Heart left ventricle (tissue), 16 donors: ENCODE data around the gene VDAC2. TPM values are rescaled to one million over a fixed set of nuclear protein-coding genes. Genes with fewer than 3 reads are reported as not detected.
A peak's percentile ranks its signal among the peaks of the same experiment; 100 is the strongest.

ENCODE experiments used
- ATAC-seq, 4 donors: fragments of 200-7000 bp; cut with Tn5 transposase; one replicate each; pipeline ENCODE4 v1.9.1; 2020 to 2022; ENCODE audit warnings: moderate library complexity in 4 of 4, mild to moderate bottlenecking in 3 of 4, moderate number of reproducible peaks in 1 of 4
- DNase-seq, 5 donors: peaks; one replicate each; pipeline ENCODE4 v3.0.0-alpha.2; 2020
- H3K27ac ChIP-seq, 12 donors: fragments of 200-600 bp; sonication (generic) in 4 of 12; one replicate each; pipeline versions ENCODE4 v1.5.0 to v1.8.0; 2016 to 2022; ENCODE audit warnings: mild to moderate bottlenecking in 2 of 12
- H3K27me3 ChIP-seq, 9 donors: fragments of 200-600 bp; sonication (generic) in 2 of 9; one replicate each; pipeline versions ENCODE4 v1.5.1 to v1.8.0; 2016 to 2022; ENCODE audit warnings: mild to moderate bottlenecking in 3 of 9
- H3K36me3 ChIP-seq, 9 donors: fragments of 200-600 bp; sonication (generic) in 2 of 9; one replicate each; pipeline versions ENCODE4 v1.5.0 to v1.8.0; 2018 to 2022; ENCODE audit warnings: mild to moderate bottlenecking in 2 of 9
- H3K4me1 ChIP-seq, 12 donors: fragments of 200-600 bp; sonication (generic) in 4 of 12; one replicate each; pipeline versions ENCODE4 v1.5.0 to v1.8.0; 2016 to 2022; ENCODE audit warnings: mild to moderate bottlenecking in 3 of 12
- H3K4me3 ChIP-seq, 12 donors: fragments of 200-600 bp; sonication (generic) in 4 of 12; one replicate each; pipeline versions ENCODE4 v1.5.0 to v1.8.0; 2017 to 2022; ENCODE audit warnings: mild to moderate bottlenecking in 9 of 12, moderate library complexity in 4 of 12
- H3K9me3 ChIP-seq, 12 donors: fragments of 200-600 bp; sonication (generic) in 4 of 12; one replicate each; pipeline versions ENCODE4 v1.5.0 to v1.8.0; 2016 to 2022; ENCODE audit warnings: mild to moderate bottlenecking in 1 of 12
- CTCF ChIP-seq, 12 donors: fragments of 200-600 bp; sonication (generic) in 4 of 12; IDR thresholded peaks; one replicate each; pipeline versions ENCODE4 v1.5.0 to v1.8.0; 2018 to 2022; ENCODE audit warnings: antibody characterized with exemption in 12 of 12, mild to moderate bottlenecking in 5 of 12
- POLR2A ChIP-seq, 2 donors: fragments of 450-650 bp; IDR thresholded peaks; one replicate each; pipeline ENCODE4 v1.6.1; 2017; ENCODE audit warnings: antibody characterized with exemption in 2 of 2, mild to moderate bottlenecking in 2 of 2, moderate library complexity in 2 of 2
- WGBS, 4 donors: extraction: QIAGEN DNeasy Blood & Tissue Kit in 2 of 4; methylation state at CpG; one replicate each; pipeline versions ENCODE4 v1.1.5 to v1.1.7; 2013 to 2018; 5-methylcytosine and 5-hydroxymethylcytosine counted together
- intact Hi-C, 10 donors: fragments of 100-400 bp; cut with DNase I; formaldehyde crosslinking; loops; one replicate each; pipeline versions ENCODE4 v1.11.1 to v1.14.2; 2022
- polyA plus RNA-seq, 2 donors: library from polyadenylated mRNA; stranded (reverse); fragments of 200-250 nt; gene quantifications; one replicate each; pipeline ENCODE4 v1.2.3, GENCODE V29; 2013
- total RNA-seq, 9 donors: library from RNA; depleted of rRNA in 2 of 9; stranded (reverse); fragments of >200 nt in 2 of 9; fragmentation: NEBNext Ultra II Directional in 3 of 9; extraction: Animal tissue kit (Norgen Biotek cat#: 25700) in 3 of 9; gene quantifications; one replicate each; pipeline versions ENCODE4 v1.1.0 to v1.2.4, GENCODE V29; 2016 to 2023
- donor health status: ischemic (EF 13 %, LVEDD 7.1; RV severe dilation, severe dysfunction).
- donor health status: healthy with polysubstance abuse.
- donor health status: DM: no; HTN: yes; CAD: no.
- donor health status: DM: no; HTN: no; CAD: no.
- donor health status: ischemic (EF 25% LVEDD 6.9; RV normal size, moderate dysfunction).
- donor health status: ischemic (EF 25% LVEDD 5.7; RV mildly dilated, moderate dysfunction).
- donor health status: healthy.
- donor health status: DM: yes; HTN: yes; CAD: no.
- donor health status: ischemic (EF 35%, LVEDD 5.7; RV mildly dilated, moderate dysfunction).
- donor health status: nonischemic (EF 11% LVEDD 7.7; RV severe dilation, severe dysfunction).
- donor health status: DM: yes; HTN: yes; CAD: no.
- donor health status: PGD.
- donor health status: ischemic (EF 29% LVEDD 5.4; RV normal size, mild dysfunction).
- donor health status: nonischemic (EF 23%, LVEDD 6.1; RV moderate dilation, normal function).

The VDAC2 gene
- total and polyA plus RNA-seq, 11 donors = 334 to 554 (median 472) TPM

- TF ChIP-seq POLR2A (IDR thresholded peaks at IDR 0.05) = no peak
- no peak for TF ChIP-seq CTCF (IDR thresholded peaks at IDR 0.05)
- Histone ChIP-seq H3K27ac (no peak overlapping the region), H3K36me3 (no peaks in the 10 kb centered on the region), H3K4me3 (no peak overlapping the region), H3K4me1 (no peaks in the 10 kb centered on the region), H3K27me3 (no peaks in the 10 kb centered on the region), H3K9me3 (peaks cover 0 to 6% (median 0%) of the 10 kb centered on the region in 12 donors)
- intact Hi-C loops = no loop called here
- ATAC-seq (no peak), DNase-seq (no peak)
- 87 to 92% (median 89%) methylated on average over 6 to 8 of the region's 8 CpGs for WGBS, 4 donors
Measured at GRCh38 chr10:75244487-75245353, 34.1 kb downstream of the VDAC2 start.

GRCh38 chr10:75245354-75246250 lies 35.0 kb downstream of the VDAC2 start:
- TF ChIP-seq CTCF (IDR thresholded peaks at IDR 0.05) (no peak), POLR2A (IDR thresholded peaks at IDR 0.05) (no peak)
- intact Hi-C loops = no loop called here
- WGBS, 4 donors = 83 to 96% (median 87%) methylated on average over 6 to 10 of the region's 10 CpGs

GRCh38 chr10:75246506-75246905 lies 35.9 kb downstream of the VDAC2 start:
- Histone ChIP-seq H3K27ac (no peak overlapping the region), H3K27me3 (no peaks in the 10 kb centered on the region), H3K4me1 (no peaks in the 10 kb centered on the region), H3K9me3 (peaks cover 0 to 6% (median 0%) of the 10 kb centered on the region in 12 donors), H3K4me3 (no peak overlapping the region), H3K36me3 (no peaks in the 10 kb centered on the region)
- TF ChIP-seq CTCF (IDR thresholded peaks at IDR 0.05) (no peak), POLR2A (IDR thresholded peaks at IDR 0.05) (no peak)
- 79 to 91% (median 86%) methylated on average over 6 of the region's 6 CpGs for WGBS, 4 donors
- intact Hi-C loops = no loop called here
- ATAC-seq (no peak), DNase-seq (no peak)

More at GRCh38 chr10:75245354-75246250, 35.0 kb downstream of the VDAC2 start:
- Histone ChIP-seq H3K9me3 (peaks cover 0 to 6% (median 0%) of the 10 kb centered on the region in 12 donors), H3K27ac (no peak overlapping the region), H3K36me3 (no peaks in the 10 kb centered on the region), H3K27me3 (no peaks in the 10 kb centered on the region), H3K4me3 (no peak overlapping the region), H3K4me1 (no peaks in the 10 kb centered on the region)
- DNase-seq = no peak
- peak in 1 of 4 donors; percentile 12 for ATAC-seq

- TF ChIP-seq POLR2A (IDR thresholded peaks at IDR 0.05) (no peak), CTCF (IDR thresholded peaks at IDR 0.05) (no peak)
- no peak overlapping the region for H3K4me3 ChIP-seq
- H3K36me3 ChIP-seq = no peaks in the 10 kb centered on the region
- H3K27me3 ChIP-seq = no peaks in the 10 kb centered on the region
- no peaks in the 10 kb centered on the region for H3K4me1 ChIP-seq
- ATAC-seq (peak; percentile 45 to 70 (median 62)), DNase-seq (peak in 1 of 5 donors; percentile 45)
- intact Hi-C loops = no loop called here
- 77 to 88% (median 82%) methylated on average over 5 of the region's 5 CpGs for WGBS, 4 donors
- H3K27ac ChIP-seq = no peak overlapping the region
- peaks cover 0 to 10% (median 3%) of the 10 kb centered on the region in 12 donors for H3K9me3 ChIP-seq
Measured at GRCh38 chr10:75247797-75248196, 37.2 kb downstream of the VDAC2 start.
